Measurements from ENCODE around the gene PTX3. TPM values are rescaled to one million over a fixed set of nuclear protein-coding genes. Genes with fewer than 3 reads are reported as not detected.

The PTX3 gene
- total RNA-seq, 1 experiment from 2014 or later: 27.3 TPM

DNA sequence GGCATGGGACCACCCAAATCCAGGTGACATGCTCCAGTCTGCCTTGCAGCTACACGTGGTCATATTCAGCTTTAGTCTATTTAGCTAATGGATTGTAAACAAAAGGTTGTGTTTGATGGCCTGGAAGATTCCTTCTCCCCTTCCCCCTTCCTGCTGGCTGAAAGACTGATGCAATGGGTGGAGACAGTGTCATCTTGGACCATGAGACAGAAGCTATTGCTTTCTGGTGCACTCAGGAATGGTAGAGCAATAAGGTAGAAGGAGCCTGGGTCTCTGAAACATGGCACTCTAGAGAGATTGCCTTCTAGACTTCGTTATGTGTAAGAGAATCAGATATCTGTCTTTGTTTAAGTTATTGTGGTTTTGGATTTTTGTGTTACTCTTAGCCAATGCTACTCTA is 25.7 kb upstream of the PTX3 start:
- BruUV-seq (replicated peaks): no TSS peak
- ChIA-PET CTCF (no interaction called here), POLR2A (ENCODE audit: unreplicated experiment) (no interaction called here)
- Histone ChIP-seq H2AFZ (ENCODE audit: low read length) (no peak overlapping the region), H3K9me3 (ENCODE audit: low read length) (no peaks in the 10 kb centered on the region), H3K9ac (ENCODE audit: low read length) (no peak overlapping the region), H3F3A (ENCODE audit: low read length, unreplicated experiment) (no peaks in the 10 kb centered on the region), H3K27me3 (ENCODE audit: low read length) (no peaks in the 10 kb centered on the region), H3K36me3 (ENCODE audit: low read depth, low read length) (no peaks in the 10 kb centered on the region), H3K4me1 (ENCODE audit: insufficient read depth, low read length) (peaks cover 9% of the 10 kb centered on the region; the same call in 1 of the 2 replicates), H3K27ac (ENCODE audit: low read length) (no peak overlapping the region), H3K79me2 (ENCODE audit: low read length) (no peaks in the 10 kb centered on the region), H4K20me1 (ENCODE audit: low read length) (no peaks in the 10 kb centered on the region), H3K4me2 (ENCODE audit: low read length) (no peak overlapping the region), H3K9me2 (replicated peaks; ENCODE audit: low read length) (no peaks in the 10 kb centered on the region), H3K4me3 (ENCODE audit: low read length) (no peak overlapping the region)
- intact Hi-C loops (cut with micrococcal nuclease): no loop called here
- TF ChIP-seq EZH2 (IDR thresholded peaks at IDR 0.05; ENCODE audit: low read length, unreplicated experiment) (no peak), EZH2phosphoT487 (IDR thresholded peaks at IDR 0.05; ENCODE audit: borderline replicate concordance, low read length) (no peak)
- TF ChIP-seq, protein P1, sequence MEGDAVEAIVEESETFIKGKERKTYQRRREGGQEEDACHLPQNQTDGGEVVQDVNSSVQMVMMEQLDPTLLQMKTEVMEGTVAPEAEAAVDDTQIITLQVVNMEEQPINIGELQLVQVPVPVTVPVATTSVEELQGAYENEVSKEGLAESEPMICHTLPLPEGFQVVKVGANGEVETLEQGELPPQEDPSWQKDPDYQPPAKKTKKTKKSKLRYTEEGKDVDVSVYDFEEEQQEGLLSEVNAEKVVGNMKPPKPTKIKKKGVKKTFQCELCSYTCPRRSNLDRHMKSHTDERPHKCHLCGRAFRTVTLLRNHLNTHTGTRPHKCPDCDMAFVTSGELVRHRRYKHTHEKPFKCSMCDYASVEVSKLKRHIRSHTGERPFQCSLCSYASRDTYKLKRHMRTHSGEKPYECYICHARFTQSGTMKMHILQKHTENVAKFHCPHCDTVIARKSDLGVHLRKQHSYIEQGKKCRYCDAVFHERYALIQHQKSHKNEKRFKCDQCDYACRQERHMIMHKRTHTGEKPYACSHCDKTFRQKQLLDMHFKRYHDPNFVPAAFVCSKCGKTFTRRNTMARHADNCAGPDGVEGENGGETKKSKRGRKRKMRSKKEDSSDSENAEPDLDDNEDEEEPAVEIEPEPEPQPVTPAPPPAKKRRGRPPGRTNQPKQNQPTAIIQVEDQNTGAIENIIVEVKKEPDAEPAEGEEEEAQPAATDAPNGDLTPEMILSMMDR (conservative IDR thresholded peaks at IDR 0.05; ENCODE audit: low read depth, low read length): no peak
- DNase-seq (no peak), ATAC-seq (no peak)

DNA sequence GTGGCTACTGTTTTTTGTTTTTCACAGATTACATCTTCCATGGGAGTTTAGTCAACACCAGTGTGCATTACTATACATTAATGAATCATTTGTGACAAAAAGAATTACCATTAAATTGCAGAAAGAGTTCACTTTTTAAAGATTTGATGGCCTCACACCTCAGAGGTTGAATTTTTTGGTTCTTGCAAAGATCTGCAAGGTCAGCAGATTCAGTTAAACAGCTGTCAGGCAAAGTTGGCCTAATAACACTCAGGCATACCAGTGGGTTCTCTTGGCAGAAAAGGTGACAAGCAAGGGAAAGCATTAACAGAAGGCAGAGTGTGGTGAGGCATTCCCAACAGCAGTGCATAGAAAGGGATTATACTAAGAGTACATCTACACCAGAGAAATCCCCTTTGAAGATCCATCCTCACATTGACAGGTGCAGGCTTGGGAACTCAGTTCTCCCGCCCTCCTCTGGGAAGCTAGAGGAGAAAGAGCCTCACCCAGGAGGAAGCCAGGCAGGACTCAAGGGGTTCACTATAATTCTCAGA is 24.3 kb upstream of the PTX3 start:
- Histone ChIP-seq H2AFZ (ENCODE audit: low read length) (no peak overlapping the region), H3K9ac (ENCODE audit: low read length) (no peak overlapping the region), H3K9me2 (replicated peaks; ENCODE audit: low read length) (no peaks in the 10 kb centered on the region), H3K79me2 (ENCODE audit: low read length) (no peaks in the 10 kb centered on the region), H3K27ac (ENCODE audit: low read length) (no peak overlapping the region), H3K27me3 (ENCODE audit: low read length) (no peaks in the 10 kb centered on the region), H3K36me3 (ENCODE audit: low read depth, low read length) (no peaks in the 10 kb centered on the region), H3K4me1 (ENCODE audit: insufficient read depth, low read length) (peaks cover 14% of the 10 kb centered on the region), H3K4me3 (ENCODE audit: low read length) (no peak overlapping the region), H3K9me3 (ENCODE audit: low read length) (no peaks in the 10 kb centered on the region), H3K4me2 (ENCODE audit: low read length) (no peak overlapping the region), H4K20me1 (ENCODE audit: low read length) (no peaks in the 10 kb centered on the region), H3F3A (ENCODE audit: low read length, unreplicated experiment) (no peaks in the 10 kb centered on the region)
- TF ChIP-seq EZH2 (IDR thresholded peaks at IDR 0.05; ENCODE audit: low read length, unreplicated experiment) (no peak), EZH2phosphoT487 (IDR thresholded peaks at IDR 0.05; ENCODE audit: borderline replicate concordance, low read length) (no peak)
- TF ChIP-seq, protein P1 (conservative IDR thresholded peaks at IDR 0.05; ENCODE audit: low read depth, low read length): no peak
- intact Hi-C loops (cut with micrococcal nuclease): no loop called here
- no TSS peak for BruUV-seq (replicated peaks)
- POLR2A ChIA-PET (ENCODE audit: unreplicated experiment): no interaction called here
- ATAC-seq (no peak), DNase-seq (no peak)
- CTCF ChIA-PET: no interaction called here

DNA sequence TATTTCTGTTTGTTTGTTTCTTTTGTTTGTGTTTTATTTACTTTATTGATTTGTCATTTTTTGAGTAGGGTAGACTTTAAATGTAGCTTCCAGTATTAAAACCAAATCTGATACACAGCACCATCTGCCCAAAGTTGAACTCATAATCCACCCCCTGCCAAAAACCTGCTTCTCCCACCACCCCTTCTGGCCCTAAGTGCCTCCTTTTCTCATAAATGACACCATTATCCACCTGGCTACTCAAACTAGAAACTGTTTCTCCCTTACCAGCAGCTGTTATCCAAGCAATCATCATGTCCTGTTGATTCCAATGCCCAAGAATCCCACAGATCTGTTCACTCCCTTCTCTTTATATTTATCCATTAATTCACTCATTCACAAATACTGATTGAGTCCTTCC is 21.8 kb upstream of the PTX3 start:
- Histone ChIP-seq H3K27ac (ENCODE audit: low read length) (no peak overlapping the region), H2AFZ (ENCODE audit: low read length) (no peak overlapping the region), H3K27me3 (ENCODE audit: low read length) (no peaks in the 10 kb centered on the region), H3F3A (ENCODE audit: low read length, unreplicated experiment) (no peaks in the 10 kb centered on the region), H3K79me2 (ENCODE audit: low read length) (no peaks in the 10 kb centered on the region), H3K36me3 (ENCODE audit: low read depth, low read length) (no peaks in the 10 kb centered on the region), H3K4me3 (ENCODE audit: low read length) (no peak overlapping the region), H3K4me2 (ENCODE audit: low read length) (no peak overlapping the region), H3K9me3 (ENCODE audit: low read length) (no peaks in the 10 kb centered on the region), H3K4me1 (ENCODE audit: insufficient read depth, low read length) (peaks cover 16% of the 10 kb centered on the region), H3K9ac (ENCODE audit: low read length) (no peak overlapping the region), H3K9me2 (replicated peaks; ENCODE audit: low read length) (no peaks in the 10 kb centered on the region), H4K20me1 (ENCODE audit: low read length) (no peaks in the 10 kb centered on the region)
- CTCF ChIA-PET: no interaction called here
- BruUV-seq (replicated peaks): no TSS peak
- POLR2A ChIA-PET (ENCODE audit: unreplicated experiment): no interaction called here
- ATAC-seq (no peak), DNase-seq (no peak)
- intact Hi-C loops (cut with micrococcal nuclease): no loop called here
- TF ChIP-seq EZH2 (IDR thresholded peaks at IDR 0.05; ENCODE audit: low read length, unreplicated experiment) (no peak), EZH2phosphoT487 (IDR thresholded peaks at IDR 0.05; ENCODE audit: borderline replicate concordance, low read length) (no peak)
- TF ChIP-seq, protein P1 (conservative IDR thresholded peaks at IDR 0.05; ENCODE audit: low read depth, low read length): no peak
